GM18526 (cell line): ENCODE results near the gene TET3.

ENCODE experiments used
- POLR2A ChIP-seq: IDR thresholded peaks from 3 replicates; pipeline ENCODE4 v1.6.1; 2011; ENCODE audit not compliant: insufficient read length; ENCODE audit errors: extremely low read depth

The TET3 gene

GRCh38 chr2:73984203-73984921 is at the start of gene TET3:
TET3 (plus strand) TSS chr2:73984910; CDS start chr2:73986404, 1,494 bp downstream.
- no peak for TF ChIP-seq POLR2A

GRCh38 chr2:73935641-73936040 is 49.1 kb upstream of the TET3 start:
- TF ChIP-seq POLR2A, result no peak

GRCh38 chr2:73937103-73937885 is 47.4 kb upstream of the TET3 start:
- no peak for TF ChIP-seq POLR2A

- TF ChIP-seq POLR2A, result no peak
Measured at GRCh38 chr2:73937899-73938298, 46.8 kb upstream of the TET3 start.

GRCh38 chr2:73938718-73939352 is 45.9 kb upstream of the TET3 start:
- TF ChIP-seq POLR2A, result no peak

- no peak for TF ChIP-seq POLR2A
Measured at GRCh38 chr2:73939419-73939818, 45.3 kb upstream of the TET3 start.

GRCh38 chr2:73942664-73943063 is 42.0 kb upstream of the TET3 start:
- no peak for TF ChIP-seq POLR2A

- TF ChIP-seq POLR2A, result no peak
Measured at GRCh38 chr2:73944714-73945113, 40.0 kb upstream of the TET3 start.

- TF ChIP-seq POLR2A, result no peak
Measured at GRCh38 chr2:73946215-73946614, 38.5 kb upstream of the TET3 start.

- TF ChIP-seq POLR2A, result no peak
Measured at GRCh38 chr2:73946666-73947065, 38.0 kb upstream of the TET3 start.

GRCh38 chr2:73947412-73948018 is 37.2 kb upstream of the TET3 start:
- TF ChIP-seq POLR2A, result no peak

GRCh38 chr2:73949802-73950201 is 34.9 kb upstream of the TET3 start:
- TF ChIP-seq POLR2A, result no peak

GRCh38 chr2:73952499-73953446 is 31.9 kb upstream of the TET3 start:
- TF ChIP-seq POLR2A, result no peak

GRCh38 chr2:73956218-73956865 is 28.4 kb upstream of the TET3 start:
- no peak for TF ChIP-seq POLR2A
